HepG2 (cell line): ENCODE data around the gene ZNF503. TPM values are rescaled to one million over a fixed set of nuclear protein-coding genes. Genes with fewer than 3 reads are reported as not detected.

Experiments
- AFF4 ChIP-seq: sonication (generic); formaldehyde crosslinking; IDR thresholded peaks from 2 replicates; pipeline ENCODE4 v1.4.0; 2020; ENCODE audit warnings: missing genetic modification reagents
- AGO1 ChIP-seq: fragments of 200-400 bp; formaldehyde crosslinking; IDR thresholded peaks from 2 replicates; pipeline ENCODE4 v1.6.1; 2017; ENCODE audit warnings: mild to moderate bottlenecking, low read depth, low read length, moderate library complexity; ENCODE audit not compliant: poor library complexity, severe bottlenecking
- FOXO4 ChIP-seq: sonication (generic); formaldehyde crosslinking; conservative IDR thresholded peaks from 2 replicates; pipeline ENCODE4 v1.8.1; 2023; ENCODE audit warnings: missing genetic modification reagents
- MAZ ChIP-seq, 2 experiments: sonication (generic) in 1 of 2; formaldehyde crosslinking in 1 of 2; IDR thresholded peaks; 2 replicates each; pipeline versions ENCODE4 v1.5.0 to v1.6.1; 2012 to 2020; ENCODE audit warnings: low read depth in 2 of 2, mild to moderate bottlenecking in 2 of 2, borderline replicate concordance in 1 of 2, improper control_type of control experiment in 1 of 2, low read length in 1 of 2, missing genetic modification reagents in 1 of 2, moderate library complexity in 1 of 2
- NR3C1 ChIP-seq: sonication (generic); formaldehyde crosslinking; IDR thresholded peaks from 2 replicates; pipeline ENCODE4 v1.4.0; 2020; ENCODE audit warnings: missing genetic modification reagents
- PRMT3 ChIP-seq: sonication (generic); formaldehyde crosslinking; IDR thresholded peaks from 2 replicates; pipeline ENCODE4 v1.8.1; 2022; ENCODE audit warnings: low read depth, mild to moderate bottlenecking, moderate library complexity, missing genetic modification reagents, borderline replicate concordance
- SMAD3 ChIP-seq: sonication (generic); formaldehyde crosslinking; IDR thresholded peaks from 2 replicates; pipeline ENCODE4 v1.4.0; 2020; ENCODE audit warnings: missing genetic modification reagents
- TGIF2 ChIP-seq: IDR thresholded peaks from 2 replicates; pipeline ENCODE4 v1.6.1; 2016; ENCODE audit warnings: control low read depth, missing compliant biosample characterization
- ZGPAT ChIP-seq: IDR thresholded peaks from 2 replicates; pipeline ENCODE4 v1.6.1; 2016; ENCODE audit warnings: mild to moderate bottlenecking
- ZNF350 ChIP-seq: sonication (generic); formaldehyde crosslinking; IDR thresholded peaks from 2 replicates; pipeline ENCODE4 v1.4.0; 2020; ENCODE audit warnings: mild to moderate bottlenecking, low read depth, missing genetic modification reagents, borderline replicate concordance
- ZNF546 ChIP-seq: sonication (generic); formaldehyde crosslinking; conservative IDR thresholded peaks from 2 replicates; pipeline ENCODE4 v1.8.1; 2023; ENCODE audit warnings: mild to moderate bottlenecking, missing genetic modification reagents
- ZNF580 ChIP-seq: IDR thresholded peaks from 2 replicates; pipeline ENCODE4 v1.6.1; 2016; ENCODE audit warnings: low read depth, borderline replicate concordance
- ZNF770 ChIP-seq: sonication (generic); formaldehyde crosslinking; IDR thresholded peaks from 2 replicates; pipeline ENCODE4 v1.5.0; 2020; ENCODE audit warnings: mild to moderate bottlenecking, missing genetic modification reagents
- ZNF83 ChIP-seq: sonication (generic); formaldehyde crosslinking; IDR thresholded peaks from 2 replicates; pipeline ENCODE4 v1.4.0; 2020; ENCODE audit warnings: missing genetic modification reagents, mild to moderate bottlenecking, borderline replicate concordance
- ZNF883 ChIP-seq: sonication (generic); formaldehyde crosslinking; IDR thresholded peaks from 2 replicates; pipeline ENCODE4 v1.5.1; 2020; ENCODE audit warnings: mild to moderate bottlenecking, missing genetic modification reagents; ENCODE audit errors: not compliant biosample characterization
- ZSCAN20 ChIP-seq: sonication (generic); formaldehyde crosslinking; IDR thresholded peaks from 2 replicates; pipeline ENCODE4 v1.4.0; 2020; ENCODE audit warnings: missing genetic modification reagents, mild to moderate bottlenecking, borderline replicate concordance
- polyA plus RNA-seq, 8 experiments: library from polyadenylated mRNA; depleted of rRNA in 3 of 8; stranded (reverse) in 7 of 8; unstranded in 1 of 8; fragments of >200 nt; fragmentation: Illumina TruSeq in 4 of 8; extraction: Trizol in 4 of 8; gene quantifications; 2 replicates each; pipeline versions ENCODE4 v1.2.1 to v1.2.3, GENCODE V29; 2011 to 2016; ENCODE audit warnings: low read depth in 4 of 8, missing spikeins in 1 of 8, mixed read lengths in 1 of 8; ENCODE audit not compliant: insufficient read depth in 1 of 8
- total RNA-seq, 5 experiments: library from RNA; depleted of rRNA; stranded (reverse); fragments of >200 nt; fragmentation: Illumina TruSeq; extraction: Trizol; gene quantifications; 2 replicates each; pipeline ENCODE4 v1.2.3, GENCODE V29; 2016; ENCODE audit warnings: low read depth in 1 of 5

ZNF503 gene
- total and polyA plus RNA-seq, 2 of the 13 experiments (the other 11 are each of a cell fraction or from before 2014, with no cell fraction given): 2.7 to 8.3 TPM

GRCh38 chr10:75403939-75404814 is 2.6 kb upstream of the ZNF503 start (continued):
- TF ChIP-seq SMAD3: no peak
- TF ChIP-seq ZSCAN20: 0 out of 2 replicates have a peak, but pooled peaks have one; percentile 64
- no peak; the same call in 1 of the 2 replicates for TF ChIP-seq ZNF546 (CRISPR knock-in tag)
- peak; percentile 31 for TF ChIP-seq AGO1
- TF ChIP-seq NR3C1 (CRISPR knock-in tag): 0 out of 2 replicates have a peak, but pooled peaks have one; percentile 8
- peak; percentile 15 for TF ChIP-seq ZNF883 (CRISPR knock-in tag)
- no peak; the same call in 1 of the 2 replicates for TF ChIP-seq TGIF2
- 0 out of 2 replicates have a peak, but pooled peaks have one; percentile 59 for TF ChIP-seq ZNF580 (CRISPR knock-in tag)
- no peak for TF ChIP-seq MAZ (IDR thresholded peaks at IDR 0.05; ENCODE audit: borderline replicate concordance, low read depth, low read length)
- peak; percentile 44; the same call in 1 of the 2 replicates for TF ChIP-seq MAZ (CRISPR knock-in tag; IDR thresholded peaks at IDR 0.05; ENCODE audit: low read depth)
- 0 out of 2 replicates have a peak, but pooled peaks have one; percentile 43 for TF ChIP-seq PRMT3 (CRISPR knock-in tag)
- 0 out of 2 replicates have a peak, but pooled peaks have one; percentile 58 for TF ChIP-seq FOXO4
- peak; percentile 51; the same call in 1 of the 2 replicates for TF ChIP-seq ZNF350
- TF ChIP-seq ZNF770 (CRISPR knock-in tag): peak; percentile 56
- peak; percentile 76; the same call in 1 of the 2 replicates for TF ChIP-seq ZNF83
- TF ChIP-seq AFF4: peak; percentile 59; the same call in 1 of the 2 replicates
- TF ChIP-seq ZGPAT: no peak
